Vagina (tissue), 2 donors: ENCODE results near the gene PIEZO2.
"Not testable (repeated sequence)": the region's sequence is repeated elsewhere in the genome, so short reads cannot be mapped to it uniquely, and the experiment has no call there.

Experiments
- POLR2A ChIP-seq, 2 donors: fragments of 450-650 bp; IDR thresholded peaks; one replicate each; pipeline ENCODE4 v1.6.1; 2017; ENCODE audit warnings: antibody characterized with exemption in 2 of 2, mild to moderate bottlenecking in 2 of 2, moderate library complexity in 2 of 2
- POLR2AphosphoS5 ChIP-seq, 2 donors: sonication (generic); formaldehyde crosslinking; IDR thresholded peaks; one replicate each; pipeline ENCODE4 v1.9.0; 2017; ENCODE audit warnings: antibody characterized with exemption in 2 of 2, mild to moderate bottlenecking in 2 of 2, low read depth in 1 of 2; ENCODE audit not compliant: insufficient read depth in 1 of 2
- TF ChIP-seq, protein P1 (sequence below), 3 experiments: fragments of 450-650 bp in 2 of 3; fragments of 200-600 bp in 1 of 3; sonication (generic) in 1 of 3; IDR thresholded peaks; one replicate each; pipeline ENCODE4 v1.5.1; 2017 to 2019; ENCODE audit warnings: antibody characterized with exemption in 3 of 3, mild to moderate bottlenecking in 2 of 3, moderate library complexity in 2 of 3

GRCh38 chr18:11181629-11182028, 32.3 kb upstream of the PIEZO2 start:
- not testable (repeated sequence) for TF ChIP-seq POLR2A (IDR thresholded peaks at IDR 0.05); POLR2AphosphoS5 (IDR thresholded peaks at IDR 0.05; ENCODE audit: insufficient read depth in 1 of 2, low read depth in 1 of 2)
- TF ChIP-seq, protein P1, sequence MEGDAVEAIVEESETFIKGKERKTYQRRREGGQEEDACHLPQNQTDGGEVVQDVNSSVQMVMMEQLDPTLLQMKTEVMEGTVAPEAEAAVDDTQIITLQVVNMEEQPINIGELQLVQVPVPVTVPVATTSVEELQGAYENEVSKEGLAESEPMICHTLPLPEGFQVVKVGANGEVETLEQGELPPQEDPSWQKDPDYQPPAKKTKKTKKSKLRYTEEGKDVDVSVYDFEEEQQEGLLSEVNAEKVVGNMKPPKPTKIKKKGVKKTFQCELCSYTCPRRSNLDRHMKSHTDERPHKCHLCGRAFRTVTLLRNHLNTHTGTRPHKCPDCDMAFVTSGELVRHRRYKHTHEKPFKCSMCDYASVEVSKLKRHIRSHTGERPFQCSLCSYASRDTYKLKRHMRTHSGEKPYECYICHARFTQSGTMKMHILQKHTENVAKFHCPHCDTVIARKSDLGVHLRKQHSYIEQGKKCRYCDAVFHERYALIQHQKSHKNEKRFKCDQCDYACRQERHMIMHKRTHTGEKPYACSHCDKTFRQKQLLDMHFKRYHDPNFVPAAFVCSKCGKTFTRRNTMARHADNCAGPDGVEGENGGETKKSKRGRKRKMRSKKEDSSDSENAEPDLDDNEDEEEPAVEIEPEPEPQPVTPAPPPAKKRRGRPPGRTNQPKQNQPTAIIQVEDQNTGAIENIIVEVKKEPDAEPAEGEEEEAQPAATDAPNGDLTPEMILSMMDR (IDR thresholded peaks at IDR 0.05), result not testable (repeated sequence)
